Stomach (tissue), 9 donors: ENCODE results near the gene CPED1. TPM values are rescaled to one million over a fixed set of nuclear protein-coding genes. Genes with fewer than 3 reads are reported as not detected.

Source experiments
- DNase-seq, 2 donors: peaks; one replicate each; pipeline versions ENCODE4 v3.0.0 to v3.0.0-alpha.2; 2013 to 2019
- H3K27ac ChIP-seq, 5 donors: fragments of 200-600 bp in 4 of 5; sonication (generic) in 4 of 5; one replicate each; pipeline ENCODE4 v1.5.1; 2013 to 2019; ENCODE audit warnings: mild to moderate bottlenecking in 1 of 5, moderate library complexity in 1 of 5
- H3K27me3 ChIP-seq, 3 donors: fragments of 200-600 bp; sonication (generic); one replicate each; pipeline ENCODE4 v1.5.1; 2017 to 2019; ENCODE audit warnings: mixed run types in 1 of 3
- H3K36me3 ChIP-seq, 4 donors: fragments of 200-600 bp; sonication (generic); 1 replicate in 3 of 4; 2 replicates in 1 of 4; pipeline ENCODE4 v1.5.1; 2016 to 2019
- H3K4me1 ChIP-seq, 4 donors: fragments of 200-600 bp; sonication (generic); one replicate each; pipeline ENCODE4 v1.5.1; 2016 to 2019
- H3K4me3 ChIP-seq, 4 donors: fragments of 200-600 bp; sonication (generic) in 3 of 4; one replicate each; pipeline ENCODE4 v1.5.1; 2016 to 2019; ENCODE audit warnings: mild to moderate bottlenecking in 1 of 4
- H3K9me3 ChIP-seq, 4 donors: fragments of 200-600 bp; sonication (generic); one replicate each; pipeline ENCODE4 v1.5.1; 2016 to 2019
- CTCF ChIP-seq, 7 experiments: fragments of 450-650 bp in 4 of 7; fragments of 200-600 bp in 3 of 7; sonication (generic) in 3 of 7; IDR thresholded peaks; one replicate each; pipeline ENCODE4 v1.5.1; 2016 to 2019; ENCODE audit warnings: antibody characterized with exemption in 7 of 7, control low read depth in 2 of 7, mild to moderate bottlenecking in 1 of 7
- EP300 ChIP-seq: sonication (generic); formaldehyde crosslinking; IDR thresholded peaks from one replicate; pipeline ENCODE4 v1.6.1; 2017; ENCODE audit warnings: antibody characterized with exemption
- POLR2A ChIP-seq, 4 donors: fragments of 450-650 bp; IDR thresholded peaks; one replicate each; pipeline ENCODE4 v1.6.1; 2016; ENCODE audit warnings: antibody characterized with exemption in 4 of 4, control low read depth in 2 of 4, mild to moderate bottlenecking in 1 of 4, moderate library complexity in 1 of 4
- POLR2AphosphoS5 ChIP-seq, 3 donors: sonication (generic); formaldehyde crosslinking; IDR thresholded peaks; one replicate each; pipeline ENCODE4 v1.6.1; 2016; ENCODE audit warnings: antibody characterized with exemption in 3 of 3
- WGBS, 5 donors: extraction: QIAGEN DNeasy Blood & Tissue Kit in 3 of 5; methylation state at CpG; one replicate each; pipeline versions ENCODE4 v1.1.5 to v1.1.7; 2013 to 2018; 5-methylcytosine and 5-hydroxymethylcytosine counted together
- intact Hi-C: fragments of 100-400 bp; cut with DNase I; formaldehyde crosslinking; loops from one replicate; pipeline ENCODE4 v1.15.1; 2023; ENCODE audit warnings: low total_unique reads
- polyA plus RNA-seq, 3 donors: library from polyadenylated mRNA; stranded (reverse); fragments of 200-250 nt; gene quantifications; one replicate each; pipeline ENCODE4 v1.2.3, GENCODE V29; 2013
- total RNA-seq, 5 donors: library from RNA; depleted of rRNA; stranded (reverse); fragments of >200 nt; gene quantifications; one replicate each; pipeline versions ENCODE4 v1.1.0 to v1.2.3, GENCODE V29; 2014 to 2016
- donor health status: healthy with polysubstance abuse.
- donor health status: Bipolar disorder and iron deficiency.
- donor health status: healthy.

Gene CPED1
- total and polyA plus RNA-seq, 8 donors = 3.0 to 58.7 (median 15.9) TPM

GRCh38 chr7:121163699-121164098, 175.2 kb downstream of the CPED1 start:
- intact Hi-C loops = no loop called here
- Histone ChIP-seq H3K27me3 (no peaks in the 10 kb centered on the region), H3K36me3 (no peaks in the 10 kb centered on the region), H3K27ac (no peak overlapping the region), H3K4me1 (no peaks in the 10 kb centered on the region), H3K4me3 (no peak overlapping the region), H3K9me3 (no peaks in the 10 kb centered on the region)
- no peak for DNase-seq
- TF ChIP-seq EP300 (no peak), POLR2A (IDR thresholded peaks at IDR 0.05) (no peak), CTCF (IDR thresholded peaks at IDR 0.05) (no peak), POLR2AphosphoS5 (IDR thresholded peaks at IDR 0.05) (no peak)

GRCh38 chr7:121164247-121164646, 175.7 kb downstream of the CPED1 start:
- H3K27me3 ChIP-seq = no peaks in the 10 kb centered on the region
- WGBS, 5 donors = 82 to 90% (median 84%) methylated on average over 3 of the region's 3 CpGs
- no peak overlapping the region for H3K27ac ChIP-seq
- no peaks in the 10 kb centered on the region for H3K4me1 ChIP-seq
- peak in 1 of 2 donors; percentile 16 for DNase-seq
- TF ChIP-seq POLR2A (IDR thresholded peaks at IDR 0.05) (no peak), CTCF (IDR thresholded peaks at IDR 0.05) (no peak), POLR2AphosphoS5 (IDR thresholded peaks at IDR 0.05) (no peak), EP300 (no peak)
- no peaks in the 10 kb centered on the region for H3K9me3 ChIP-seq
- no peak overlapping the region for H3K4me3 ChIP-seq
- H3K36me3 ChIP-seq = no peaks in the 10 kb centered on the region
- intact Hi-C loops = no loop called here

GRCh38 chr7:121166916-121167315, 178.4 kb downstream of the CPED1 start:
- intact Hi-C loops = no loop called here
- H3K4me3 ChIP-seq = no peak overlapping the region
- no peak for DNase-seq
- no peaks in the 10 kb centered on the region for H3K27me3 ChIP-seq
- no peaks in the 10 kb centered on the region for H3K4me1 ChIP-seq
- H3K9me3 ChIP-seq = no peaks in the 10 kb centered on the region
- WGBS, 5 donors = 52 to 62% (median 60%) methylated on average over 3 of the region's 3 CpGs
- no peaks in the 10 kb centered on the region for H3K36me3 ChIP-seq
- no peak for TF ChIP-seq EP300
- H3K27ac ChIP-seq = no peak overlapping the region

GRCh38 chr7:121167971-121168370, 179.5 kb downstream of the CPED1 start:
- Histone ChIP-seq H3K9me3 (no peaks in the 10 kb centered on the region), H3K27me3 (no peaks in the 10 kb centered on the region), H3K4me3 (no peak overlapping the region), H3K27ac (no peak overlapping the region), H3K4me1 (no peaks in the 10 kb centered on the region), H3K36me3 (no peaks in the 10 kb centered on the region)
- DNase-seq = no peak
- no peak for TF ChIP-seq POLR2A (IDR thresholded peaks at IDR 0.05)
- TF ChIP-seq EP300 = no peak
- TF ChIP-seq POLR2AphosphoS5 (IDR thresholded peaks at IDR 0.05) = no peak
- TF ChIP-seq CTCF (IDR thresholded peaks at IDR 0.05) = no peak
- intact Hi-C loops = no loop called here
- 87 to 98% (median 97%) methylated on average over 7 to 9 of the region's 9 CpGs for WGBS, 5 donors

- Histone ChIP-seq H3K9me3 (no peaks in the 10 kb centered on the region), H3K4me1 (no peaks in the 10 kb centered on the region), H3K36me3 (no peaks in the 10 kb centered on the region), H3K4me3 (no peak overlapping the region), H3K27me3 (no peaks in the 10 kb centered on the region), H3K27ac (no peak overlapping the region)
- 71 to 79% (median 76%) methylated on average over 2 of the region's 2 CpGs for WGBS, 5 donors
- no peak for DNase-seq
- intact Hi-C loops = no loop called here
- no peak for TF ChIP-seq POLR2AphosphoS5 (IDR thresholded peaks at IDR 0.05)
- TF ChIP-seq EP300 = no peak
- TF ChIP-seq POLR2A (IDR thresholded peaks at IDR 0.05) = no peak
- no peak for TF ChIP-seq CTCF (IDR thresholded peaks at IDR 0.05)
Observed at GRCh38 chr7:121169469-121169868, 181.0 kb downstream of the CPED1 start.
